Activated CD4-positive, alpha-beta T cell treated with anti-CD3 and anti-CD28 coated beads, Interleukin-2, amount 50 U/mL, for 4 hours (primary cell): Measurements from ENCODE around the gene SLC25A45.

Source experiments
- DNase-seq, 2 experiments: peaks; one replicate each; pipeline ENCODE4 v3.0.0-alpha.2; 2020

Gene SLC25A45

GRCh38 chr11:65402790-65403189 lies 20.3 kb upstream of the SLC25A45 start:
- DNase-seq: no peak

- no peak for DNase-seq
Observed at GRCh38 chr11:65401803-65402248, 19.4 kb upstream of the SLC25A45 start.

GRCh38 chr11:65401073-65401802 lies 18.8 kb upstream of the SLC25A45 start:
- no peak for DNase-seq

GRCh38 chr11:65400307-65401072 lies 18.0 kb upstream of the SLC25A45 start:
- DNase-seq: no peak

GRCh38 chr11:65399845-65400244 lies 17.4 kb upstream of the SLC25A45 start:
- no peak for DNase-seq

- no peak for DNase-seq
Observed at GRCh38 chr11:65399249-65399648, 16.8 kb upstream of the SLC25A45 start.

- no peak for DNase-seq
Observed at GRCh38 chr11:65398362-65398910, 16.0 kb upstream of the SLC25A45 start.

GRCh38 chr11:65396769-65397745 lies 14.6 kb upstream of the SLC25A45 start:
- DNase-seq: no peak

- DNase-seq: no peak
Observed at GRCh38 chr11:65395961-65396530, 13.6 kb upstream of the SLC25A45 start.

- no peak for DNase-seq
Observed at GRCh38 chr11:65394125-65394536, 11.7 kb upstream of the SLC25A45 start.

GRCh38 chr11:65393513-65394079 lies 11.2 kb upstream of the SLC25A45 start:
- DNase-seq: no peak

GRCh38 chr11:65392899-65393298 lies 10.5 kb upstream of the SLC25A45 start:
- no peak for DNase-seq

- no peak for DNase-seq
Observed at GRCh38 chr11:65392186-65392829, 9.9 kb upstream of the SLC25A45 start.

GRCh38 chr11:65390996-65391395 lies 8.6 kb upstream of the SLC25A45 start:
- no peak for DNase-seq

GRCh38 chr11:65390099-65390941 lies 7.9 kb upstream of the SLC25A45 start:
- no peak for DNase-seq

- DNase-seq: no peak
Observed at GRCh38 chr11:65389294-65389980, 7.0 kb upstream of the SLC25A45 start.

GRCh38 chr11:65388731-65389130 lies 6.3 kb upstream of the SLC25A45 start:
- DNase-seq: no peak

- peak; percentile 83 to 88 for DNase-seq
Observed at GRCh38 chr11:65386307-65387140, 4.1 kb upstream of the SLC25A45 start, which contains the start of gene FRMD8. FRMD8 (plus strand) TSS chr11:65386637; CDS start chr11:65387037, 400 bp downstream.
